HepG2 (cell line): Measurements from ENCODE around the gene TRAPPC12. TPM values are rescaled to one million over a fixed set of nuclear protein-coding genes. Genes with fewer than 3 reads are reported as not detected.

Source experiments
- ASH2L ChIP-seq: fragments of 300-600, 200-600 bp; sonication (generic); IDR thresholded peaks from 2 replicates; pipeline ENCODE4 v1.7.0; 2017; ENCODE audit warnings: low read depth, mild to moderate bottlenecking, moderate library complexity, mixed read lengths, low read length; ENCODE audit not compliant: insufficient read length
- ETV5 ChIP-seq: IDR thresholded peaks from 2 replicates; pipeline ENCODE4 v1.6.1; 2018; ENCODE audit warnings: missing biosample characterization, missing genetic modification reagents, inconsistent platforms, borderline replicate concordance
- ETV6 ChIP-seq: sonication (generic); formaldehyde crosslinking; conservative IDR thresholded peaks from 2 replicates; pipeline ENCODE4 v1.4.0; 2020; ENCODE audit warnings: missing genetic modification reagents
- HBP1 ChIP-seq: IDR thresholded peaks from 2 replicates; pipeline ENCODE4 v1.6.1; 2016; ENCODE audit warnings: low read depth, control low read depth
- HMGXB3 ChIP-seq: sonication (generic); formaldehyde crosslinking; IDR thresholded peaks from 2 replicates; pipeline ENCODE4 v1.4.0; 2020; ENCODE audit warnings: missing genetic modification reagents, borderline replicate concordance
- KLF13 ChIP-seq: sonication (generic); formaldehyde crosslinking; IDR thresholded peaks from 2 replicates; pipeline ENCODE4 v1.4.0; 2020; ENCODE audit warnings: mild to moderate bottlenecking, missing genetic modification reagents
- MIXL1 ChIP-seq: IDR thresholded peaks from 2 replicates; pipeline ENCODE4 v1.6.1; 2016
- NFIB ChIP-seq: sonication (generic); formaldehyde crosslinking; IDR thresholded peaks from 2 replicates; pipeline ENCODE4 v1.9.0; 2021; ENCODE audit warnings: missing genetic modification reagents, mild to moderate bottlenecking, borderline replicate concordance
- PITX1 ChIP-seq: sonication (generic); formaldehyde crosslinking; IDR thresholded peaks from 2 replicates; pipeline ENCODE4 v1.5.1; 2020; ENCODE audit warnings: mild to moderate bottlenecking, missing genetic modification reagents
- PPARG ChIP-seq: conservative IDR thresholded peaks from 2 replicates; pipeline ENCODE4 v1.6.1; 2016; ENCODE audit warnings: missing biosample characterization, missing genetic modification reagents
- RXRA ChIP-seq: sonication (generic); formaldehyde crosslinking; IDR thresholded peaks from 2 replicates; pipeline ENCODE4 v1.5.1; 2020; ENCODE audit warnings: missing genetic modification reagents
- SNRNP70 ChIP-seq: fragments of 200-400 bp; formaldehyde crosslinking; IDR thresholded peaks from 2 replicates; pipeline ENCODE4 v1.6.1; 2017; ENCODE audit warnings: mild to moderate bottlenecking, low read depth, low read length, moderate library complexity
- SP140L ChIP-seq: sonication (generic); formaldehyde crosslinking; IDR thresholded peaks from 2 replicates; pipeline ENCODE4 v1.4.0; 2020; ENCODE audit warnings: missing genetic modification reagents, borderline replicate concordance
- STAG1 ChIP-seq: sonication (generic); formaldehyde crosslinking; IDR thresholded peaks from 2 replicates; pipeline ENCODE4 v1.4.0; 2020; ENCODE audit warnings: missing genetic modification reagents
- TGIF2 ChIP-seq: IDR thresholded peaks from 2 replicates; pipeline ENCODE4 v1.6.1; 2016; ENCODE audit warnings: control low read depth, missing compliant biosample characterization
- ZC3H13 ChIP-seq: sonication (generic); formaldehyde crosslinking; IDR thresholded peaks from 2 replicates; pipeline ENCODE4 v1.8.1; 2023; ENCODE audit warnings: mild to moderate bottlenecking, missing genetic modification reagents, moderate library complexity
- ZNF275 ChIP-seq: sonication (generic); formaldehyde crosslinking; IDR thresholded peaks from 2 replicates; pipeline ENCODE4 v1.8.0; 2022; ENCODE audit warnings: missing genetic modification reagents, mild to moderate bottlenecking, inconsistent platforms, borderline replicate concordance
- ZNF430 ChIP-seq: sonication (generic); formaldehyde crosslinking; IDR thresholded peaks from 2 replicates; pipeline ENCODE4 v1.9.0; 2021; ENCODE audit warnings: mild to moderate bottlenecking, missing genetic modification reagents
- ZSCAN30 ChIP-seq: sonication (generic); formaldehyde crosslinking; IDR thresholded peaks from 2 replicates; pipeline ENCODE4 v1.5.0; 2020; ENCODE audit warnings: mild to moderate bottlenecking, missing genetic modification reagents
- polyA plus RNA-seq, 8 experiments: library from polyadenylated mRNA; depleted of rRNA in 3 of 8; stranded (reverse) in 7 of 8; unstranded in 1 of 8; fragments of >200 nt; fragmentation: Illumina TruSeq in 4 of 8; extraction: Trizol in 4 of 8; gene quantifications; 2 replicates each; pipeline versions ENCODE4 v1.2.1 to v1.2.3, GENCODE V29; 2011 to 2016; ENCODE audit warnings: low read depth in 4 of 8, missing spikeins in 1 of 8, mixed read lengths in 1 of 8; ENCODE audit not compliant: insufficient read depth in 1 of 8
- total RNA-seq, 5 experiments: library from RNA; depleted of rRNA; stranded (reverse); fragments of >200 nt; fragmentation: Illumina TruSeq; extraction: Trizol; gene quantifications; 2 replicates each; pipeline ENCODE4 v1.2.3, GENCODE V29; 2016; ENCODE audit warnings: low read depth in 1 of 5
- TF ChIP-seq, protein P1 (sequence below): sonication (generic); formaldehyde crosslinking; IDR thresholded peaks from 2 replicates; pipeline ENCODE4 v1.5.1; 2020; ENCODE audit warnings: missing genetic modification reagents, mild to moderate bottlenecking, borderline replicate concordance

Gene TRAPPC12
- total and polyA plus RNA-seq, 2 of the 13 experiments (the other 11 are each of a cell fraction or from before 2014, with no cell fraction given), result 46.4 to 97.7 TPM

- 0 out of 2 replicates have a peak, but pooled peaks have one; percentile 53 for TF ChIP-seq HMGXB3 (CRISPR knock-in tag)
- TF ChIP-seq MIXL1, result peak; percentile 56
- TF ChIP-seq STAG1 (CRISPR knock-in tag), result no peak; the same call in none of the 2 replicates
- TF ChIP-seq ASH2L, result peak; percentile 89
- TF ChIP-seq HBP1 (CRISPR knock-in tag), result peak; percentile 88
- peak; percentile 80 for TF ChIP-seq PITX1
- TF ChIP-seq ZSCAN30 (CRISPR knock-in tag), result peak; percentile 99
- TF ChIP-seq TGIF2 (CRISPR knock-in tag), result peak; percentile 44
- peak; percentile 63; the same call in 1 of the 2 replicates for TF ChIP-seq ZNF275 (CRISPR knock-in tag)
- TF ChIP-seq ETV5 (CRISPR knock-in tag), result peak; percentile 54; the same call in 1 of the 2 replicates
- TF ChIP-seq SP140L (CRISPR knock-in tag), result peak; percentile 97; the same call in 1 of the 2 replicates
- peak; percentile 94 for TF ChIP-seq KLF13 (CRISPR knock-in tag)
- peak; percentile 88 for TF ChIP-seq ZC3H13
- TF ChIP-seq, protein P1, sequence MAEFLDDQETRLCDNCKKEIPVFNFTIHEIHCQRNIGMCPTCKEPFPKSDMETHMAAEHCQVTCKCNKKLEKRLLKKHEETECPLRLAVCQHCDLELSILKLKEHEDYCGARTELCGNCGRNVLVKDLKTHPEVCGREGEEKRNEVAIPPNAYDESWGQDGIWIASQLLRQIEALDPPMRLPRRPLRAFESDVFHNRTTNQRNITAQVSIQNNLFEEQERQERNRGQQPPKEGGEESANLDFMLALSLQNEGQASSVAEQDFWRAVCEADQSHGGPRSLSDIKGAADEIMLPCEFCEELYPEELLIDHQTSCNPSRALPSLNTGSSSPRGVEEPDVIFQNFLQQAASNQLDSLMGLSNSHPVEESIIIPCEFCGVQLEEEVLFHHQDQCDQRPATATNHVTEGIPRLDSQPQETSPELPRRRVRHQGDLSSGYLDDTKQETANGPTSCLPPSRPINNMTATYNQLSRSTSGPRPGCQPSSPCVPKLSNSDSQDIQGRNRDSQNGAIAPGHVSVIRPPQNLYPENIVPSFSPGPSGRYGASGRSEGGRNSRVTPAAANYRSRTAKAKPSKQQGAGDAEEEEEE (CRISPR knock-in tag), result 0 out of 2 replicates have a peak, but pooled peaks have one; percentile 59
- peak; percentile 80; the same call in 1 of the 2 replicates for TF ChIP-seq RXRA
- no peak for TF ChIP-seq SNRNP70
- TF ChIP-seq NFIB (CRISPR knock-in tag), result 0 out of 2 replicates have a peak, but pooled peaks have one; percentile 82
- TF ChIP-seq PPARG (CRISPR knock-in tag), result peak; percentile 82
- peak; percentile 94; the same call in 1 of the 2 replicates for TF ChIP-seq ETV6
- peak; percentile 87; the same call in 1 of the 2 replicates for TF ChIP-seq ZNF430 (CRISPR knock-in tag)
These were observed 140.0 kb downstream of the TRAPPC12 start, which contains the start of gene ADI1 (continued) for GRCh38 chr2:3519255-3520205.
